Measurements from ENCODE around the gene PLP2.
"Not testable (repeated sequence)": the region's sequence is repeated elsewhere in the genome, so short reads cannot be mapped to it uniquely, and the experiment has no call there.

PLP2 gene, protein sequence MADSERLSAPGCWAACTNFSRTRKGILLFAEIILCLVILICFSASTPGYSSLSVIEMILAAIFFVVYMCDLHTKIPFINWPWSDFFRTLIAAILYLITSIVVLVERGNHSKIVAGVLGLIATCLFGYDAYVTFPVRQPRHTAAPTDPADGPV

DNA sequence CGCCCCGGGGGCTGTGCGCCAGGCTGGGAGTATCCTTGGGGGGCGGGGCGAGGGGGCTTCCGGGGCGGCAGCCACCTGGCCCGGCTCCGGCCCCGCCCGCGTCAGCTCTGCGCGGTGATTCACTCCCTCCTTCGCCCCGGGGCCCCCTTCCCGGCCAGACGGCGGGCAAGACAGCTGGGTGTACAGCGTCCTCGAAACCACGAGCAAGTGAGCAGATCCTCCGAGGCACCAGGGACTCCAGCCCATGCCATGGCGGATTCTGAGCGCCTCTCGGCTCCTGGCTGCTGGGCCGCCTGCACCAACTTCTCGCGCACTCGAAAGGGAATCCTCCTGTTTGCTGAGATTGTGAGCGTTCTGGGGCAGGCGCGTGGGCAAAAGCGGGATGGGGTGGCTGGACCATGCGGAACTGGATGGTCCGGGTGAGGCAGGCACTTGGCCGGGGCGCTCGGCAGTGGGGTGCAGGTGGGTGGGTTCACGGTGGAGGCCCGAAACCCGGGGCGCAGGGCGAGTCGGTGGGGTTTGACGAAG is at the start of gene PLP2:
Gene PLP2 (plus strand): TSS at position 147 of the 528 bp plus-strand sequence. CDS start 103 bp downstream, at position 250.
- DNase-seq, result peak; percentile 62

DNA sequence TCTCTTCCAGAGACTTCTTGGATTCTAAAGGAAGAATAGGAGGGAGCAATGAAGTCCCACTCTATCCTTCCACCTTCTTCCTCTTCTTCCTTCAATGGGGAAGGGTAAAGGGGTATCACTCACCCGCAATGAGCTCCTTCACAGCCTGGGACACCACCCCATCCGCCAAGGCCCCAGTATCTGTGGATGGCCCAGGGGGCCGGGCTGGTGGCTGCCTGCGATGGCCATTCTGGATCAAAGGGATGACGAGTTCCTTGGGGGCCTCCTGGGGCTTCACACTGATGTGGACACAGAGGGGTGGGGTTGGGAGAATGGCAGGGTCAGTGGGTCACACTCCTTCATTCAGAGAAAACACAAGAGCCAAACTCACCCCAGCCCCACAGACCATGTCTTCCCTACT is 49.2 kb upstream of the PLP2 start:
- DNase-seq, result no peak

DNA sequence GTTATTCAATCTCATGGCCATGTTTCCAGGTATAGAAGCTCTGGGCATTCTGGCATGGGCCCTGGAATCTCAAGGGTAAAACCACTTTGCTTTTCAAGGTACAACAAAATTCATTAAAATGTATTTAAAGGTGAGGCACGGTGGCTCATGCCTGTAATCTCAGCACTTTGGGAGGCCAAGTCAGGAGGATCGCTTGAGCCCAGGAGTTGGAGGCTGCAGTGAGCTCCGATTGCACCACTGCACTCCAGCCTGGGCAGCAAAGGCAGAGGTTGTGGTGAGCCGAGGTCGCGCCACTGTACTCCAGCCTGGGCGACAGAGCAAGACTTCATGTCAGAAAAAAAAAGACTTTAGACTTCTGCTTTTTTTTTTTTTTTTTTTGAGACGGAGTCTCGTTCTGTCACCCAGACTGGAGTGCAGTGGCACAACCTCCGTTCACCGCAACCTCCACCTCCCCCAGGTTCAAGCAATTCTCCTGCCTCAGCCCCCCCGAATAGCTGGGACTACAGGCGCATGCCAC is 43.9 kb upstream of the PLP2 start:
- DNase-seq, result not testable (repeated sequence)

DNA sequence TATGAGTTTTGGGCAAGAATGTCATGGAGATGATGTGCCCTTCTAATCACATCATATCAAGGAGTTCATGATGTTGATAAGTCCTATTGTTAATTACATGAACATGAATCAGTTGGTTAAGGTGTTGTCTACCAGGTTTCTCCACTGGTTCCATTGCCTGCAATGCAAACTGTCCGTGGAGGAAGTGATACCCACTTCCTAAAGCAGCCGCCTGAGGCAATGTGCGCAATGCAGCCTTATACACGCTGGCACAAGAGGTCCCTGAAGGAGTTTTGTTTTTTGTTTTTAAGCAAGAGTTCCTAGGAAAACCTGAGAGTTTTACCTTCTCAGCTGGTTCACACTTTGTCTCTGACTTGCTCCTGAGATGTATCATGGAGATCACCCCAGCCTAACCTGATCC is 42.3 kb upstream of the PLP2 start:
- DNase-seq, result no peak

DNA sequence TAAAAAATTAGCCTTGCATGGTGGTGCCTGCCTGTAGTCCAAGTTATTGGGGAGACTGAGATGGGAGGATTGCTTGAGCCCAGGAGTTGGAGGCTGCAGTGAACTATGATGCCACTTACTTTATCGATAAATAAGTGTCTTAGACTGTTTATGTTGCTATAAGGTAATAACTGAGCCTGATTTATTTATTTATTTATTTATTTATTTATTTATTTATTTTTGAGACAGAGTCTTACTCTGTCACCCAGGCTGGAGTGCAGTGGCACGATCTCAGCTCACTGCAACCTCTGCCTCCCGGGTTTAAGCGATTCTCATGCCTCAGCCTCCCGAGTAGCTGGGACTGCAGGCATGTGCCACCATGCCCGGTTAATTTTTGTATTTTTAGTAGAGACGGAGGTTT is 39.4 kb upstream of the PLP2 start:
- not testable (repeated sequence) for DNase-seq

DNA sequence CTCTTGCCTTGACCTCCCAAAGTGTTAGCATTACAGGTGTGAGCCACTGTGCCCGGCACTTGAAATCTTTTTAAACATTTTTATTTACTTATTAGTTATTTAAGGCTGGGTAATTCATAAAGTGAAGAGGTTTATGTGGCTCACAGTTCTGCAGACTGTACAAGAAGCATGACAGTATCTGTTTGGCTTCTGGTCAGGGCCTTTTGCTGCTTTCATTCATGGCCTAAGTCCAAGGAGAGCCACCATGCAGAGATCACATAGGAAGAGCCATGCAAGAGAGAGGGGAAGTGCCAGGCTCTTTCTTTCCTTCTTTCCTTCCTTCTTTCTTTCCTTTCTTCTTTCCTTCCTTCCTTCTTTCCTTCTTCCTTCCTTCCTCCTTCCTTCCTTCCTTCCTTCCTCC is 37.9 kb upstream of the PLP2 start:
- DNase-seq, result no peak

DNA sequence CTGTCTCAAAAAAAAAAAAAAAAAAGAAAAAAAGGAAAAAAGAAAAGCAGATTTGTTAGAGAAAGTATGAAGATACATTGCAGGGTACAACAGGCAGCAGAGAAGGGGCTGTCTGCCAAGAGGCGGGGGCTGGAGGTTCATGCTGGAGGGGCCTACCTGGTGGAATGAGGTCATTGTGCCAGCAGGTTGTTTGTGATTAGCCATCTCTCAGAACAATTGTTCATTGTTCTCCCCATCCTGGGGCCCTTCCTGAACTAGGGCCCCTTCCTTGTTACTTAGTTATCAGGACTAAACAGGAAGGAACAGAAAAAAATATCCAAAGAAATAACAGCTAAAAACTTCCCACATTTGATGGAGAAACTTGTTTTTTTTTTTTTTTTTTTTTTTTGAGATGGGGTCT is 34.2 kb upstream of the PLP2 start:
- DNase-seq, result no peak

DNA sequence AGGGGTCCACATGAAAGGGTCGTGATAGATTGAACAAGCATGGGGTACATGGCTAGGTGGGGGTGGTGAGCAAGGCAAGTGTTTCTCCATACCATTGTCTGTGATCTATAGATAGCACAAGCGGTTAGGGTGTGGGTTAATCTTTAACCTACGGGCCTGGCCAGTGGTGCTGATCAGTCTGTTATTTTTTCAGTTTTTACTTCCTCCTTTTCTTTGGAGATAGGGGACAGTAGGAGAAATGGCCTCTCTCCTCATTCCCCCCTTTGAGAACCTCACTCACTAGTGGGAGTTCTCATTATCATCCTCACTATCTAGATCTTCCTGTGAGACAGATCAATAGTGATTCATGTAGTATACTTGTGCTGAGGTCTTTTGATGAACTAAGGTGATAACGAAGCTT is 32.0 kb upstream of the PLP2 start:
- no peak for DNase-seq

DNA sequence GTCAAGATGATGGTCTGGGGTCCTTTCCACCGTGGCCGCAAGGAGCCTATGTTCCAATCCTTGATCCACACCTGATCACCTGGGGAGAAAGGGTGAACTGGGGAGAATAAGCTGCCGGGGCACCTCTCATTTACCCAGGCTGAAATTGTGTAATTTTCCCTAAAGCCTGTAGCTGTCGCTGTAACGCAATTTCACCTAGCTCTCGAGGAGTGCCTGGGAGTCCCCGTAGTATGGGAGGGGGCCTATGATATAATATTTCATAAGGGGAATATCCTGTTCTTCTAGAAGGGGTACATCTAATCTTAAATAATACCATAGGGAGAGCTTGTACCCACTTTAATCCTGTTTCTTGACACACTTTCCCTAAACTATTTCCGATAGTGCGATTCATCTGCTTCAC is 29.4 kb upstream of the PLP2 start:
- DNase-seq, result not testable (repeated sequence)

DNA sequence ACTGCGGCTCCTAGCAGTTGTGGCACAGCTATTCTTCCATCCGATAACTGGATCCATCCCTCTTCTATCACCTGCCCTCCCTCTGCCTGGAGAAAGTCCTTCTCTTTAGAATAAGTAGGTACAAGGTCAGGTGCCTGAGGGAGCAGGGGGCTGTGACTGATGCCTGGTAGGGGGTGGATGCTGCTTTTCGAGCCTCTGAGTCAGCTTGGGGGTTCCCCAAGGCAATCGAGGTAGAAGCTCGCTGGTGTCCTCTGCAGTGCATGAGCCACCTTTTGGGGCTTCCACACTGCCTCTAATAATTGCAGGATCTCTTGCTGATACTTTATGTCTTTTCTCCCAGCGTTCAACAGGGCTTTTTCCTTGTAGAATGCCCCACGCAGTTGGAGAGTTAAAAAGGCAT is 28.5 kb upstream of the PLP2 start:
- not testable (repeated sequence) for DNase-seq

DNA sequence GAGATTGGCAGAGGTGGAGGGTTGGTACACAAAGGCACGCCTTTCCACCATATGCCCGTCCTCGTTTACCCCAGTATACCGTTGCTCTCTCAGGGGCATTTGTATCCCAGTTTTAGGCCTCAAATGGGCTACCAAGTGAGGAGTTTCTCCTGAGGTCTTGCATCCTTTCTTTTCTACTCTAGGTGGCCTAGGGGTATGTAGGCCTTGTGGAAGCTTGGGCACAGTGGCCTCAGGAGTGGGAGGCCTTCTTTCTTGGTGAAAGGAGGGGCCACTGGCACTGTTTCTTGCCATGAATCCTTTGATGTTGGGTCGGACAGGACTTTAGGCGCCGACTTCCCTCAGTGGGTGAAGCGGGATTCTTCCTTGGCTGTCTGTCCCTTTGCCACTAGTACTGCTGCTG is 24.4 kb upstream of the PLP2 start:
- DNase-seq, result no peak

DNA sequence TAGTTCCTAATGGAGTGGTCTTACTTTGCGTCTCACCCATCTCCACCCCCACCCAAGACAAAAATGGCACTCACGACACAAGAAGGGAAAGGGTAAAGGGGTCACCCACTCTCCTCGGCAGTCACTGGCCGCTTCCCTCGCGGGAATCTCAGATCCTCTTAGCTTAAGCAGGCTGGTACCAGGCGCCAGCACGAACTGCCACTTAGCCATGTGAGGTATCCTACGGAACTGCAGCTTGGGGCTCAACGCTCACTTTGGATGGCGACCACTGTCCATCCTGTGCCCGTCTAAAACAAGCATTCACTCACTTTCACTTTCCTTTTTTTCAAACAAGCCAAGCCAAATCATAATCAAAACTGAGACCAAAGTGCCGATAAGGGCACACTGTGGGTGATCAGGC is 23.8 kb upstream of the PLP2 start:
- no peak for DNase-seq

DNA sequence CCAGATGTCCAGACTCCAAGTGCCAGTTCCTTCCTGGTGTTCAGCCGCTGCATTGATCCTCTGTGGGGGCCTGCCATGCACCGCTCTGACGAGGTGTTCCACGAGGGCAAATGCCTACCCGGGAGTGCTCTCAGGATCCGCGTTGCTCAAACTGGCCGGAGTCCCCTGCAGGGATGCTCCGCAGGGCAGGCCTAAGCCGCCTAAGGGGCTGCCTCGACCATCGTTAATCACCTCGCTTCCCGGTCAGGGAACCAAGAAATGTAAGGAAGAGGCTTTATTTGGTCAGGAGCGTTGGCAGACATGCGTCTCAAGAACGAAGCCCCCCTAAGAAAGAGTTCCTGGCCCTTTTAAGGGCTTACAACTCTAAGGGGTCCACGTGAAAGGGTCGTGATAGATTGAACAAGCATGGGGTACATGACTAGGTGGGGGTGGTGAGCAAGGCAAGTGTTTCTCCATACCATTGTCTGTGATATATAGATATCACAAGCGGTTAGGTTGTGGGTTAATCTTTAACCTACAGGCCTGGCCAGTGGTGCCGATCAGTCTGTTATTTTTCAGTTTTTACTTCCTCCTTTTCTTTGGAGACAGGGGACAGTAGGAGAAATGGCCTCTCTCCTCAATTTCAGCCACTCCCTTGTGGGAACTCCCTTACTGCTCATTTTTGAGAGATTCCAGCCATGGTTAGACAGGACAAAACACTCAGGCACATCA is 23.2 kb upstream of the PLP2 start:
- DNase-seq, result not testable (repeated sequence)

DNA sequence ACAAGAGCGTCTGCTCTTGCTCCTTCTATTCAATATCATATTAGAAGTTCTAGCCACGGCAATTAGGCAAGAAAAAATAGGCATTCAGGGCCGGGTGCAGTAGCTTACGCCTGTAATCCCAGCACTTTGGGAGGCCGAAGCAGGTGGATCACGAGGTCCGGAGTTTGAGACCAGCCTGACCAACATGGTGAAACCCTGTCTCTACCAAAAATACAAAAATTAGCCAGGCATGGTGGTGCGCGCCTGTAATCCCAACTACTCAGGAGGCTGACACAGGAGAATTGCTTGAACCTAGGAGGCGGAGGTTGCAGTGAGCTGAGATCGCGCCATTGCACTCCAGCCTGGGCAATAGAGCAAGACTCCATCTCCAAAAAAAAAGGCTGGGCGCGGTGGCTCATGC is 22.4 kb upstream of the PLP2 start:
- not testable (repeated sequence) for DNase-seq

DNA sequence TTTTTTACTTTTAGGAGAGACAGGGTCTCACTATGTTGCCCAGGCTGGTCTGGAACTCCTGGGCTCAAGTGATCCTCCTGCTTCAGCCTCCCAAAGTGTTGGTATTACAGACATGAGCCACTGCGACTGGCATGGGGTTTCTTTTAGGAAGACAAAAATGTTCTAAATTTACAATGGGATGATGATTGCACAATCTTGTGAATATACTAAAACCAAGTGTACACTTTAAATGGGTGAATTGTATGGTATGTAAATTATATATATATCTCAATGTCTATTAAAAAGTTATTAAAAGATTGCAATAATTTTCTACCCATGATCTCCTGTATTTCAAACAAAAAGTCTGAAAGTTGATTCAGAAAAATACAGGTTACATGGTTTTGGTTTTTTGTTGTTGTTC is 18.2 kb upstream of the PLP2 start:
- no peak for DNase-seq

DNA sequence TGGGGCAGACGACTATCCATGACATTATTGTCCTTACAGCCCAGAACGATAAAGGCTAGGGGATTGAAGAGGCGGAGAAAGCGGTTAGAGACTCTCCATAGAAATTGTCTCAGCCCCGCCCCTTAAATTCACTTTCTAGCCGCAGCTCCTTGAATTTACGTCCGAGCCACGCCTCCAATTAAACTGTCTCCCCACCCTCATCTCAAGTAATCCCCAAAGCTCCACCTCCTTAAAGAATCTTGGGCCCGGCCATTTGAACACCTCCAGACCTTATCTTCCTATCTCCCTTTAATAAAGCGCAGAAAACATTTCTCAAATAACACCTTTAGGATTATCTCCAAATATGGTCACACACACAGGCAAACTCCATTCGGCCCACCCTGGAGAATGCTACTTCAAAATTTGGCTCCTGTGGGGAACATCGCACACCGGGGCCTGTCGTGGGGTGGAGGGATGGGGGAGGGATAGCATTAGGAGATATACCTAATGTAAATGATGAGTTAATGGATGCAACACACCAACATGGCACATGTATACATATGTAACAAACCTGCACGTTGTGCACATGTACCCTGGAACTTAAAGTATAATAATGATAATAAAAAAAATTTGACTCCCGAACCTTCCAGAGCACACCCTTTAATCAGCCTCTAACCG is 16.3 kb upstream of the PLP2 start:
- DNase-seq, result no peak

DNA sequence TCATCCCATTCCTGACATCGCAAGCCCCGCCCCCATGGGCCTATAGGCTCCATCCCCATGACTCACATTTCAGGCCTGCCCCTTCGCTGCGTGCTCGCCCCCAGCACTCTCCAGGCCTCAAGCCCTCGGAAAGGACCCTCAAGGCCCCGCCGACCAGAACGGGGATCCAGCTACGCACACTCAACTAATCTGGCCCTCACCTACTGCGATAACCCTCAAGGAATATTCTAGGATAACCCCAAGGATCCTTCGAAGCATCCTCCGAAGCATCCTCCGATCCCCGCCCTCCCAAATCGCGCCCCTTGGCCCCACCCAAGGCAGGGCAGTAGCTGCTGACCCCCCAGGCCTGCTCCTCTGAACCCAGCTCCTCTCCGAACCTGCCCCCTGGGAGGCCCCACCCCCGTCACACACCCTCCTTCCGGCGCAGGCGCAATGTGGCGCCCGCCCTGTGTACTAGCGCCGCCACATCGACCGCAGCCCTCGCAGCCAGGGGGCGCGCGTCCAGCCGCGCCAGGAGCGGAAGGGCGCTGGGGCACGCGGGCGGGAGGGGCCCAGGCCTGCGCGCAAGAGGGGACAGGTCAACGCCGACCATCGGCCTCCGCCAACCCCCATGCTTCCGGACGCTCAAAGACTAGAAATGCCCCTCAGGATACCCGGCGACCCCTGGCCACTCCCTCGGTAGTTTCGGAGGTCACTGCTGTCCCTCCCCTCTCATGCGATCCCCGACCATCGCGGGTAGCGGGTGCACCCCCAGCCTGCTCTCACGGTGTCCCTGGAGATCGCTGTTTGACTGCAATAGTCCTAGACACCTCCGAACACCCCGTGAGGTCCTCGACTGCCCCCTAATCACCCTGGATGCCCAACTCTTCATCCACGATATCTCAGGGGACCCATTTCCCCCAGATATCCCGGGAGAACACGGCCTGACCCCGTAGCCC is 15.5 kb upstream of the PLP2 start:
- peak; percentile 91 for DNase-seq

DNA sequence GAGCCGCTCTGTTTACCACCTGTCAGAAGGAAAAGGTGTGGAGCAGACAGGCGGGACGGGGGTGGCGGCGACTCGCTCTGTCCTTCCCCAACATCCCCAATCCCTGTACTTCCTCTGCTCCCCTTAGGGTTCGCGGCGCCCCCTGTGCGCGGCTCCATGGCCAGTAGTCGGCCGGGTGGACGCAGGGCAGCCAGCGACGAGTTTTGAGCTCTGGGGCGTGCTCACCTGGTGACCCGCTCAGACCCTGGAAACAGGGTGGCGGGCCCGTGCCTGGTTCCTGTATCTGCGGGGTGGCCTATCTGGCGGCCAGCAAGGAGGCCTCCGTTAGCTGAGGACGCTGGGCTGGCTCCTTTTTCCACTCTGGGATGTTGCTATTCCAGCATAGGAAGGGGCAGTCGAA is 14.5 kb upstream of the PLP2 start:
- DNase-seq, result no peak

DNA sequence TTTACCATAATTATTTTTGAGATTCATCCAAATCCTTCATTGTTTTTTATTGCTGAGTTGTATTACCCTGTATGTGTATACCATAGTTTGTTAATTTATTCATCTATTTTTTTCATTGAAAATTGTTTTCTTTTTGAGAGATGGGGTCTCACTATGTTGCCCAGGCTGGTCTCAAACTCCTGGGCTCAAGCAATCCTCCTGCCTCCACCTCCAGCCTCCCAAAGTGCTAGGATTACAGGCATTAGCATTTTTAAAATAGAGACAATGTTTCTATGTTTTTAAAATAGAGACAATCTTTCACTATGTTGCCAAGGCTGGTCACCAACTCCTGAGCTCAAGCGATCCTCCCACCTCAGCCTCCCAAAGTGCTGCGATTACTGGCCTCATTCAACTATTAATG is 10.8 kb upstream of the PLP2 start:
- DNase-seq, result no peak

DNA sequence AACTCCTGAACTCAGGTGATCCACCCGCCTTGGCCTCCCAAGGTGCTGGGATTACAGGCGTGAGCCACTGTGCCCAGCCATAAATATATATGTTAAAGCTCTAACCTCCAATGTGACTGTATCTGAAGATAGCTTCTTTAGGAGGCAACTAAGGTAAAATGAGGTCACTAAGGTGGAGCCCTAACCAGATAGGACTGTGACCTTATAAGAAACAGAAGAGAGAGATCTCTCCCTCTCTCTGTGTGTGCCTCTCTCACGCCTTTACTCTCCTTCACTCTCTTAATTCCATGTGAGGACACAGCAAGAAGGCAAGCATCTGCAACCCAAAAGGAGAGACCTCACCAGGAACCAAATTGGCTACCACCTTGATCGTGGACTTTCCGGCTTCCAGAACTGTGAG is 10.1 kb upstream of the PLP2 start:
- DNase-seq, result no peak

DNA sequence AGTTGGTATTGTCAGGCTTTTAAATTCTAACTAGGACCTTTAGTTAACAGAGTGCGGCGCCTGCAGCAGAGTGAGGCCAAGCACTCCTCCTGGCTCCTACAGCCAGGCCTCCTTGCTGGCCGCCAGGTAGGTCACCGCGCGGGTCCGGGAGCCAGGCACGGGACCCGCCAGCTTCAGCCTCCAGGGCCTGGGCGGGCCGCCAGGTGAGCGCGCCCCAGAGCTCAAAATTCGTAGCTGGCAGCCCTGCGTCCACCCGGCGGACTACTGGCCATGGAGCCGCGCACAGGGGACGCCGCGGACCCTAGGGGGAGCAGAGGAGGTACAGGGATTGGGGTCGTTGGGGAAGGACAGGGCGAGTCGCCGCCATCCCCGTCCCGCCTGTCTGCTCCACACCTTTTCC is 9.1 kb upstream of the PLP2 start, which contains the start of gene MAGIX:
Gene MAGIX (plus strand): TSS at position 139 of the 400 bp plus-strand sequence. CDS start 132 bp downstream, at position 271.
- no peak for DNase-seq

DNA sequence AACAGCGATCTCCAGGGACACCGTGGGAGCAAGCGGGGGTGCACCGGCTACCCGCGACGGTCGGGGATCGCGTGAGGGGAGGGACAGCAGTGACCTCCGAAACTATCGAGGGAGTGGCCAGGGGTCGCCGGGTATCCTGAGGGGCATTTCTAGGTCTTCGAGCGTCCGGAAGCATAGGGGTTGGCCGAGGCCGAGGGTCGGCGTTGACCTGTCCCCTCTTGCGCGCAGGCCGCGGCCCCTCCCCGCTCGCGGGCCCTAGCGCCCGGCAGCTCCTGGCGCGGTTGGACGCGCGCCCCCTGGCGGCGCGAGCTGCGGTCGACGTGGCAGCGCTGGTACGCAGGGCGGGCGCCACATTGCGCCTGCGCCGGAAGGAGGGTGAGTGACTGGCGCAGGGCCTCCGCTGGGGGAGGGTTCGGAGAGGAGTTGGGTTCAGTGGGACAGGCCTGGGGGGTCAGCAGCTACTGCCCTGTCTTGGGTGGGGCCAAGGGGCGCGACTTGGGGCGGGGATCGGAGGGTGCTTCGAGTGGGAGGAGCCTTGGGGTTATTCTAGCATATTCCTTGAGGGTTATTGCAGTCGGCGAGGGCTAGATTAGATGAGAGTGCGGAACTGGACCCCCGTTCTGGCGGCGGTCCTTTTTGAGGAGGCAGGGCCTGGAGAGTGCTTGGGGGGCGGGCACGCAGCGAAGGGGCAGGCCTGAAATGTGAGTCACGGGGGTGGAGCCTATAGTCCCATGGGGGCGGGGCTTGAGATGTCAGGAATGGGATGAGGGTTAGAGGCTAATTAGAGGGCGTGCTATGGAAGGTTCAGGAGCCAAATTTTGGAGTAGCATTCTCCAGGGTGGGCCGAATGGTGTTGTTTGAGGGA is 7.9 kb upstream of the PLP2 start:
- peak; percentile 88 for DNase-seq
